IPS-NIHi11 (cell line): ENCODE measurements around the gene SHC4.
"Not testable (repeated sequence)": the region's sequence is repeated elsewhere in the genome, so short reads cannot be mapped to it uniquely, and the experiment has no call there.

Experiments used
- DNase-seq: peaks from one replicate; pipeline ENCODE4 v3.0.0; 2012; ENCODE audit warnings: mixed read lengths, low spot score

SHC4 gene

GRCh38 chr15:48796521-48796920 is 167.2 kb downstream of the SHC4 start:
- DNase-seq, result no peak

- DNase-seq, result no peak
These were observed 167.8 kb downstream of the SHC4 start for GRCh38 chr15:48795901-48796300.

DNA sequence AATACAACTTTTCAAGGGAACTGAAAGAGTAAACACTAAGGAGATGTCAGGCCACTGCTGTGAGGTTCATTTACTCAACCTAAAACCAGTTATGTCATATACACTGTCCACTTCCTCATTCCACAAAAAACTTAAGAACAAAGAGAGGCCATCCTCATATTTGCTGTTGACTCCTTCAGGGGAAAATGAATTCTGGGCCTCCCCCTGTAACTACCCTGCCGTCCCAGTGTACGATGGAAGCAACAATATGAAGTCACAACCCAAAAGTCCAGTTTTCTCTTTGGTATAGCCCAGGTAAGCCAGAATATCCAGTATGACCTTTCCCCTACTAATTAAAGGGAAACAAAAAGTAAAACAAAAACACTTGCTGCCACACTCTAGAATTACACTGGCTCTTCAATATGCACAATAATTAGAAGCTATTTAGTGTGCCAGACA is 169.0 kb downstream of the SHC4 start:
- DNase-seq, result no peak

- DNase-seq, result no peak
These were observed 171.3 kb downstream of the SHC4 start for GRCh38 chr15:48792408-48792807.

DNA sequence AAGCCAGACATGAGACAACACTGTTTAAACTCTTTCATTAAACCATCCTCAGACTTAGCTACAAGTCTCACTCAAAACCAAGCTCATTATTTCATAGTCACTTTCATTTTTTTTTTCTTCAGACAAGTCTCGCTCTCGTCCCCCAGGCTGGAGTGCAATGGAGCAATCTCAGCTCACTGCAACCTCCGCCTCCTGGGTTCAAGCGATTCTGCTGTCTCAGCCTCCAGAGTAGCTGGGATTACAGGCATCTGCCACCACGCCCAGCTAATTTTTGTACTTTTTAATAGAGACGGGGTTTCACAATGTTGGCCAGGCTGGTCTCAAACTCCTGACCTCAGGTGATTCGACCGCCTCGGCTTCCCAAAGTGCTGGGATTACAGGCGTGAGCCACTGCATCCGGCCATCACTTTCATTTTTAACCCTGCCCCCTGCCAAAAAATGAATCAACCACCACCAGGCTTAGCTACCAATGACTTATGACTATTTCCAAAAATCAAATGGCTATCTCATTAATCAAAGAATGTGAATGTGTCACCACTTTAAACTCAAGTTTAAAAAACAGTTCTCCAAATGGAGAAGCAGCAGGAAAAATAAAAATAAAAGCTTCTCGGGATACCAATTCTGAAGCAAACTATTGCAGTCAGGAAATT is 173.1 kb downstream of the SHC4 start:
- DNase-seq, result not testable (repeated sequence)

GRCh38 chr15:48785712-48786111 is 178.0 kb downstream of the SHC4 start:
- DNase-seq, result no peak

DNA sequence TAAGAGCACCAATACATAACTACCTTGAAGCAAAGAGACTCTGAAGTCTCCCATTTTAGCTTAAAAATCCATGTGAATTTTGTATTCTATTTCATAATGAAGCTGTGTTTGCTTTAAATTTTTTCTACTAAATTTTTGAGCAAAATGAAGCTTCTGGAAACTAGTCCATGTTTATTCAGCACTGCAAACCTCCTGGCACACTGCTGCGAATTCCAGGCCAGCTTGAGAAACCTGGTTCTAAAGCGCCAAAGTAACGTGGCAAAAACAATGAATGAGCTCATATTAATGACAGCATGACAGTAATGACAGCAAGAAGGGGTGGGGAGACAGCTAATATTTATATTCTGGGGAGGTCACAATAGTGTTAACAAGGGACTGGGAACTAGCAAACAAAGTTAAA is 178.5 kb downstream of the SHC4 start:
- no peak for DNase-seq

GRCh38 chr15:48784756-48785155 is 179.0 kb downstream of the SHC4 start:
- no peak for DNase-seq

GRCh38 chr15:48782911-48783310 is 180.8 kb downstream of the SHC4 start:
- DNase-seq, result no peak

DNA sequence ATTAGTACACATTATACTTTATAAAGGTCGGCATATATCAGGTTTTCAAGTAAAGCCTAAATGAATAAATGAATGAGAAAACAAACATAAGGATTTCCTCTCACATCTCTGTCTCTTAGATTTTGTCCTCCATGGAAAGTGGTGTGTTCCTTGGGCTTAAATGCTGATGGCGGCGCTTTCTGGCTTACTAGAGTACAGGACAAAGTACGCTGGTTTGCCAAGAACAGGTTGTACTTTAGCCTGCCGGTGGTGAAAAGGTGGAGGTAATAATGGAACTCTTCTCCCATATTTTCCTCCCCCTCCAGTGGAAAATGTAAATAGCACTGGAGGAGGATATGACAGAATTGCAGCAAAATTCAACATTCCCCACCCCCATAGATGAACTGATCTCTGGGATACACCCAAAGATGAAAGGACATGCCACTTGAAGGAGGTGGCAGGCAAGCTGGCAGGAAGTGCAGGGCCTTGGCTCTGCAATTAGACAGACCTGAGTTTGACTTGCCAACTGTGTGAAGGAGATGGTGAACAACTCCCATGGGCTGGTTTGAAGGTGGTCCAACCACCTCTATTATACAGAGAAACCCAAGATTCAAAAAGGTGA is 182.1 kb downstream of the SHC4 start:
- DNase-seq, result no peak

DNA sequence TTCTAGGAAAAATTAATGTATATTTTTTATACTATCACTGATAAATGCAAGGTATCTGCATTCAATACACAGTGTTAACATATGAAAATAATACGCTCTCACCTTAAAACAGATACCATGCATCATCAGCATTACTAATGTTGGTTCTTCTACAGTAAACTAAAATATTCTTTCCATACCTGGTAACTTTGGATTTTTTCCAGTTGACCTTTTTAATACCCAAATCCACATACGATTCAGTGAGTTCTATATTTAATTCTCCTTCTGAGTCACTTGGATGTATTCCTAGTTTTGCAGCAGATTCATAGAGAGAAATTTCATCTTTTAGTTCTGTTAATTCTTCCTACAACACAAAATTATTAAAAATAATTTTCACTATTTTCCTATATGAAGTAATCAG is 182.7 kb downstream of the SHC4 start:
- no peak for DNase-seq

DNA sequence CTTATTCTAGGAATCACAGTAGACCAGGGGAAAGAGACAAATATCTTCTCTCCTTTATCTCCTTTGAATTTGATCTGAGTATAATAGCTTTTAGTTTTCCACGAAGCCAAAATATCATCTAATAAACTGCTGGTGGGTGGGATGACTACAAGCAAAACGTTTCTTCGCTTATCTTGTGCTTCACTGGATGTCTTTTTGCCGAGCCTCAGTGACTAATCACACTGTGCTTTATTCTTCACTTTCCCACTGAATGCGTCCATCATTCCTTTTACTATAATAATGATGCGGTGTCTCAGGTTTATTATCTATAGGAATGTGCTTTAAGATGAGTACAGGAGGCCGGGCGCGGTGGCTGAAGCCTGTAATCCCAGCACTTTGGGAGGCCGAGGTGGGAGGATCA is 185.4 kb downstream of the SHC4 start:
- DNase-seq, result no peak

DNA sequence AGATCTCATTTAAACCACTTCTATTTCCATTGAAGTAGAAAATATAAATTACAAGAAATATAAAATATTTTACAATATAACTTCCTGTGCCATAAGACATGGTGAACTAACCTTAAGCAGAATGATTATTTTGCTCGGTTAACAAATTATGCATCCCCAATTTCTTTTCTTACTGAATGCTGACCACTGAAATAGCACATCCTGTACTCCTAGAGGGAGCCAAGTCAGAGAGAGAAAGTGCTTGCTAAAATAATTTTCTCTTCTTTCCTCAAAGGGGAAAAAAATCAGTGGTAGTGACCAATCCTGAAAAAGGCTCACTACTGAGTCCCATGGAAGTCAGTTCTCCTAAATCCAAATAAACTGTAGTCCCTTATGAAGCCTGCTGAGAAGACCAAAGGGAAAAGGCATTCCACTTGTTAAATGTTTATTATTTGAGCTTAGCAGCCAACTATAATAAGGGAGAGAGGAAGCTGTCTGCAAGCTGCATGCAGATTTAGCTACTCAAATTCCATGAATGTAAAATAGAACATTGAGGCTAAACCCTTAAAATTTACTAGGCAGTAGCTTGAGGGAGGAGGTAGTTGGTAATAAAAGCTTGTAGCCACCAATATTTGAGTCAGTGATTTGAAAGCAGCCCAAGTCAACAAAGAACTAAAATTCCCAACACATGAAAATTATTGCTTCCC is 185.9 kb downstream of the SHC4 start:
- no peak for DNase-seq

GRCh38 chr15:48775546-48775945 is 188.2 kb downstream of the SHC4 start:
- DNase-seq, result no peak

- DNase-seq, result no peak
These were observed 189.2 kb downstream of the SHC4 start for GRCh38 chr15:48774484-48774883.
